NCI-H526 treated with DMSO at 0.1 percent for 48 hours (cell line): ENCODE data around the gene TRIM17.

Experiments used
- DNase-seq: peaks from one replicate; lab custom pipeline; 2025; lab: John Stamatoyannopoulos, UW

The TRIM17 gene, protein sequence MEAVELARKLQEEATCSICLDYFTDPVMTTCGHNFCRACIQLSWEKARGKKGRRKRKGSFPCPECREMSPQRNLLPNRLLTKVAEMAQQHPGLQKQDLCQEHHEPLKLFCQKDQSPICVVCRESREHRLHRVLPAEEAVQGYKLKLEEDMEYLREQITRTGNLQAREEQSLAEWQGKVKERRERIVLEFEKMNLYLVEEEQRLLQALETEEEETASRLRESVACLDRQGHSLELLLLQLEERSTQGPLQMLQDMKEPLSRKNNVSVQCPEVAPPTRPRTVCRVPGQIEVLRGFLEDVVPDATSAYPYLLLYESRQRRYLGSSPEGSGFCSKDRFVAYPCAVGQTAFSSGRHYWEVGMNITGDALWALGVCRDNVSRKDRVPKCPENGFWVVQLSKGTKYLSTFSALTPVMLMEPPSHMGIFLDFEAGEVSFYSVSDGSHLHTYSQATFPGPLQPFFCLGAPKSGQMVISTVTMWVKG

DNA sequence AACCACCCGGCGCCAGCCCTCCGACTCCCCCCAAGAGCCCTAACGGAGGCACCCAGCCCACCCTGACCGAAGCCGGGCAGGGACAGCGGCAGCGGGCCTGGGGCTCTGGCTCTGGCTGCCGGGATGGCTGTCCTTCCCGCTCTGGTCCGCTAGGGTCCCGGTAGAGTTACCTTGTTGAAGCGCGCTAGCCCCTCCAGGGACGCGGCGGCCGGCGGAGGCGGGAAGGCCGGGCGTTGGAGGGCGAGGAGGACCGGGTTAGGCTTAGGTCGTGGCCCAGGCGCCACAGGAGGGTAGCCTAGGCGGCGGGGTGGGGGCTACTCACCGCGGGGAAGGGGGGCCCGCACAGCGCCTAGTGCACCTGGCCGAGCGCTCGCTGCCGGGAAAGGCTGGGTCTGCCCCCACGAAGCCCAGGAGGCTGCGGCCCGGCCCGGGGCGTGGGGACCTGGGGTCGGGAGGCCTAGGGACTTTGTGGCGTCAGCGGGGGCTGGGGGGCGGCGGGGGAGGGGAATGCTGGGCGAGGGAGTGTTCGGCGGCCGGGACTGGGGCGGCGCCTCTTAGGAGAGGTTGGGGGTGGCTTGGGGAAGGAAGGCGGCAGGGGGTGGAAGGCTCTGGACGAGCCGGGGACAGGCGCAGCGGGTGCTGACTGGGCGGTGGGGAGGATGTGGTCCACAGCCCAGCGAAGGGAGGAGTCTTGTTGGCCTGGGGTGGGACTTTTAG lies at the start of gene TRIM17:
TRIM17 (minus strand) TSS at position 645 of the 717 bp plus-strand sequence. CDS start 1,789 bp downstream, outside the sequence.
- DNase-seq: peak; percentile 15

DNA sequence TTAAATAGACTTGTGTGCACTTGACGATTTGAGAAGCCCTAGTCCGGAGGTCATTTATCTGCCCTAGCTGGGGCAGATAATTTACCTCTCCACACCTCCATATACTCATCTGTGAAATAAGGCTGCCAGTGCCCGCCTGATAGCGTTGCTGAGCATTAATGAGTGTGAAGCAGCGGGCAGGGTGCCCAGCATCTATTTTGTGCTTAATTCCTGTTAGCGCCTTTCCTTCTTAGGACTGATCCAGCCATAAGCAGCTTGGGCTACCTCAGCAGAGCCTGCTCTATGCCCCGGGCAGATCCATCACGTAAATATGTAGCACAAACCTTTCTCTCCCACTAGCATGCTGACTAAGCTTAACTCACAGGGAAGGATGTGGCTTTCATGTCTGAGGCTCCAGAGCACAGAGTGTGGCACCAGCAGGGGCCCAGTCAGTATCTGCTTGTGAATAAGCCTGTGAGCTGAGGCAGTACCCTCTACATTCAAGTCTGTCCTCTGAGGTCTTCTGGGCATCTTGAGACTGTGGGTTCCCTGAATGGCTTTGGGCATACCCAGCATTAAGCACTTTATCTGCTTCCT lies 49.0 kb upstream of the TRIM17 start:
- DNase-seq: no peak

DNA sequence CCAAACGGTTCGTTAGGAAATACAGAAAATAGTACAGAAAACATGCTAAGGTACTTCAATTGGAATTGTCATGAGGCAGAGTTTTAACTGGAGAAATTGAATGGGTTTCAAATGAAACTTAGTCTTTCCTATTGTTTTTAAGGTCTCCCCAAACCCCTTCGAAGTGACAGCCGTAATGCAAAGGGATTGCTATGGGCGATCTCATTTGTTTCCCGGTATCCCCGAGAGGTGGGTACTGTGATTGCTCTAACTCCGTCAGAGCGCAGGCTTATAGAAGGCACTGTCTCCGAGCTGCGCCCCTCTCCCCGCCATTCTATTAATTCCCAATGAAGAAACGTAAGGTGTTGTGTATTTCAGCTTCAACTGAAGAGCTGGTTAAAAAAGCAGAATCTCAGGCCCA lies 48.5 kb upstream of the TRIM17 start:
- DNase-seq: no peak

DNA sequence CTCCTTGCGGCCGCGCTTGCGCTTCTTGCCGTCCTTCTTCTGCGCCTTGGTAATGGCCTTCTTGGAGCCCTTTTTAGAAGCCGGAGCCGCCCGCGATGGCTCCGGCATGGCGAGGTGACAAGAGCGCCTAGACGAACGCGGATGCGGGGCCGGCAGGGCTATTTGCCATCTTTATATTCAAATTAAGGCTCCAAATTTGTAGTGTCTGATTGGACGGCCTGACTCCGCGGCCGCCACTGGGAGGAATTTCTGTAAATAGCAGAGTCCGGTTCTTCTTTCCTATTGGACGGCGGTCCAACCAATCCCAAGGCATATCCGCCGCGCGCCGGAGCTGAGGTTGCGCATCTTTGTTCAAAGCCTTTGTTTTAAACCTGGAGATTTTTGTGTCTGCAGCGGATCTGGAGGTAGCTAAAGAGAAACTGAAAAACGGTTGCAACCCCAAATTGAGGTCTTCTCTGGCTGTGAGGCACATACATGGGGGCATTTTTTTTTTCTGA lies 47.9 kb upstream of the TRIM17 start:
- no peak for DNase-seq

DNA sequence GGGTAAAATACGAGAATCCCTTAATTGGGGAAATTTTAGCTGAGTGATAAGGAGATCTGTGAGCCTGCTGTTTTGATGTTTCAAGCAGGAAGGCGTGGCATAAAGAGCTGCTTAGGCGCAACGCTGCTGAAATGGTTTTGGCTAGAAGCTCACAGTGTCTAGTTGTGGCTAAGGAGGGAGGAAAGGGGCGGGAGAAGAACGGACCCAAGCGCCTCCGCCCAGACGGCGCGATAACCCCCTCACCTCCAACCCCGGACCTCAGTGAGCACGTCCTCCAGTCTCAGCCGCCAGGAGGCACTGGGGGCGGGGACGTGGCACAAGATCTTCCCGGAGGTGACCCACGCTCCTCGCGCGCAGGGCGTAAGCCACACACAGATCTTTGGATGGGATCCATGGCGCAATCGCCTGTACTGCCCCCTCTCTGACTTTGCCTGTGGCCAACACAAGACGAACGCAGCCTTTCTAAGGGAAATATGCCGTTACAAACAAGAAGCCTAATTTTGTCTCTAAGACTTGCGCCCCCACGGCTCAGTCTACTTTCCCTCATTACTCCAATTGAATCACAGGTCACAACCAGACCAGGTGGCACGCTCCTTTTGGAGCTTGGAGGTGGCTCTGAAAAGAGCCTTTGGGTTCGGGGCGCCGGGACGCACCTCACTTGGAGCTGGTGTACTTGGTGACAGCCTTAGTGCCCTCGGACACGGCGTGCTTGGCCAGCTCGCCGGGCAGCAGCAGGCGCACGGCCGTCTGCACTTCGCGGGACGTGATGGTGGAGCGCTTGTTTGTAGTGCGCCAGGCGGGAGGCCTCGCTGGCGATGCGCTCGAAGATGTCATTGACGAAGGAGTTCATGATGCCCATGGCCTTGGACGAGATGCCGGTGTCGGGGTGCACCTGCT lies 47.1 kb upstream of the TRIM17 start:
- no peak for DNase-seq

DNA sequence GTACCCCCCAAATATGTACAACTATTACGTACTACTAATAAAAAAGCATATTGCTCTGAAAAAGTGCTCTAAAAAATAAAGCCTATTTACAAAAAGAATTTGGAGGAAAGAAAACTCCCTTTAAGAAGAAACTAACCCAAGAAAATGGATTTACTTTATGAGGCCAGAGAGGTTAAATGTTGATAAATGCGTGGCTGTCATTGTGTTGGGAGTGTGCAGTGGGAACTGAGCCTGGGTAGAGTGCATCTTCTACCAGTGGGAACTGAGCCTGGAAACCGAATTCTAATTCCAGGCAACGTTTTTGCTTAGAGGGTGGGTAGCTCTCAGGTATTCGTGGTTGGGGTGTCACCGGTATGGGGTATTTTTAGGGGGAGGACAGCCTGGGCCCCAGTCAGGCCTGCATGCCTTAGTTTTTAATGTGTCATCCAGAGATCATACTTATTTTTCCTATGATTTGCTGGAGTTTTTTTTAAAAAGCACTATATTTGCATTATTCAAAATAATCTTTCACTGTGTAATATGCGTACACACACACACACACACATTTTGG lies 46.4 kb upstream of the TRIM17 start:
- DNase-seq: no peak

DNA sequence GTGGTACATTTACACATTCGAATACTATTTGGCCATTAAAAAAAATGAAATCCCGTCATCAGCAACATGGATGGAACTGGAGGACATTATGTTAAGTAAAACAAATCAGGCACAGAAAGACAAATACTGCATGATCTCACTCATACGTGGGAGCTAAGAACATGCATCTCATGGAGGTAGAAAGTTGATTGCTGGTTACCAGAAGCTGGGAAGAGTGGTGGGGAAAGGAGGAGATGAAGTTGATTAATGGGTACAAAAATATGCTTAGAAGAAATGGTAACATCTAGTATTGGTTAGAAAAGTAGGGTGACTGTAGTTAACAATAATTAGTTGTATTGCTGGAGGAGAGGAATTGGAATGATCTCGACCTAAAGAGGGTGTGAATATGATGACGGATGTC lies 45.9 kb upstream of the TRIM17 start:
- DNase-seq: no peak

DNA sequence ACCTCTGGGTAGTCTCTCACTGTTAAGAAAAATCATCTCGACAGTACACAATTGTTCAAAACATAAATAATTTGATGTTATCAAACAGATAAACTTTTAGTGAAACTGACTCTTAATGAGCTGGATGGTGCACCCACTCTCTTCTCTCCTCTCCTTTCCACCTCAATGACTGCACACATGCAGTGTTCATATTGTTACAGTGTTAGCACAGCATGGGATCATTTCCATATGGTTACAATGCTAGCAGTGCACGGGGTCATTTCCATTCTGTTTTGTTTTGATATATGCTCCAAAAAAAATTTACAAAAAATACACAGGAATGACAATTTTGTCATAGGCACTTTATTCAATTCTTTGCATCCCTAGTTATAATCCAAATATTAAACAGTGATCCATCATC lies 44.2 kb upstream of the TRIM17 start:
- no peak for DNase-seq

DNA sequence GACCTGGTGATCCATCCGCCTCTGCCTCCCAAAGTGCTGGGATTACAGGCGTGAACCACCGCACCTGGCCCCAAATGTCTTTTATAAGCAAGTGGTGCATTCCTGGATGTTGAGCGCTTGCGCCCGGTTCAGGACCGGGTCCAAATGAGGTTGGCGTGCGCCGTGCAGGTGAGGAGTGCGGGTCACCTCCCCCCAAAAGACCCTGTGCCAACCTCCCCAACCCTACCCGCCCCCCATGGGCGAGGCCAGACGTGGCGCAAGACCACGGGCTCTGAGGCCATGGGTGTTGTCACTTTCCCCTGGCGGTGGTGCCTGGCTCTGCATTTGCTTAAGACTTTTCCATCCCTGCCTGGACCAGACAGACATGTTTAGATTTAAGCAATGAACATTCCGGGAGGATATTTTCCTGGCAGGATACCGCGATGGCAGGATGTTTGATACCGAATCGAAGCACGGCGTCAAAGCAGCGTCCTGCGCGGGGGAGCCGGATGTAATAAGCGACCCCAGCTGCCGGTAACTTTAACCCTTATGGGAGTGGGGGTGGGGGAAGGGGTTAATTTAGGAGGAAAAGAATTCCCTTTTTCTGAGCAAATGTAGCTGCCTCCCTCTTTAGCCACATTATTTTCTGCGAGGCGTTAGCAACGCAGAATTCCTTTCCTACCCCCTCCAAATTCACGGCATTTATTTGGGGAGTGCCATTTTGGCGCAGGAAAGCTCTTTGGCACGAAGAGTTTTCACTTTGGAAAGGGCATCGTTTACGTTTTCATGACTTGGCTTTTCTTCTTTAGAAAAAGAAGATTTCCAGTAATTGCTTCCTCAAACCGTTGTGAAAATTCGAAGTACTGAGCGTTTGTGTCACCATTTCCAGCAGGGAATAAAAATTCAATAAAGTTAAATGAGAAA lies 42.7 kb upstream of the TRIM17 start:
- DNase-seq: no peak

DNA sequence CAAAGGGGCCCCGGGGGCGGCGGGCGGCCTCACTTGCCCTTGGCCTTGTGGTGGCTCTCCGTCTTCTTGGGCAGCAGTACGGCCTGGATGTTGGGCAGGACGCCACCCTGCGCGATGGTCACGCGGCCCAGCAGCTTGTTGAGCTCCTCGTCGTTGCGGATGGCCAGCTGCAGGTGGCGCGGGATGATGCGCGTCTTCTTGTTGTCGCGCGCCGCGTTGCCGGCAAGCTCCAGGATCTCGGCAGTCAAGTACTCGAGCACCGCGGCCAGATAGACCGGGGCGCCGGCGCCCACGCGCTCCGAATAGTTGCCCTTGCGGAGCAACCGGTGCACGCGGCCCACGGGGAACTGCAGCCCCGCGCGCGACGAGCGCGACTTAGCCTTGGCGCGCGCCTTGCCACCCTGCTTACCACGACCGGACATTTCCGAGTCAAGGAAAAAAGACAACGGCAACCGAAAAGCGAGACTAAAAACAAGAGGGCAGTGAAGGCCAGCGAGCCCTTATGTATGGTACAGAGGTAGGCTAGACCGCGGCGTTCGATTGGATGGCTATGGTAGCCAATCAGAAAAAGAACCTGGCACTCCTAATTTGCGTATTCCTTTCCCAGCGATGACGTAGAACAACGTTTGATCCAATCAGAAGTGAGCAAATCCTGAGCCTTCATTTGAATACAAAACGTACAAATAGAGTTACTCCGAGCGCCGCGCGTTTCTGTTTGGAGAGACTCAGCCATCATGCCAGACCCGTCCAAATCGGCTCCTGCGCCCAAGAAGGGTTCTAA lies 40.9 kb upstream of the TRIM17 start:
- DNase-seq: peak; percentile 79

DNA sequence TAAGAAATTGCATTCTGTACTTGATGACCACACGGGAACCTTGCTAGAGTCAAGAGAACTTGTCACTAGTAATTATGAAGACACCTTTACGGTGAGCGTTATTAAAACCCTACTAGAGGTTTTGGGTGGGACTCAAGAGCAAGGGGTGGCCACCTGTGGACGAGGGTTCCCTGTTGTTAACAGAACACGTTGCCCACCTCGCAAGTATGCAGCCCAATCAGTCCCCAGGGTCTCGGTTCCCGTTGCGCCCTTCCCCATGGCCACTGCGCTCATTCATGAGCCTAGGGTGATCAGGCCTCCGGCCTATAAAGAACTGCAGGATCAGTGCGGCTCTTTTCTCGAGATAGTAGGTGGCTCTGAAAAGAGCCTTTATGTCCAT lies 40.3 kb upstream of the TRIM17 start:
- DNase-seq: no peak

DNA sequence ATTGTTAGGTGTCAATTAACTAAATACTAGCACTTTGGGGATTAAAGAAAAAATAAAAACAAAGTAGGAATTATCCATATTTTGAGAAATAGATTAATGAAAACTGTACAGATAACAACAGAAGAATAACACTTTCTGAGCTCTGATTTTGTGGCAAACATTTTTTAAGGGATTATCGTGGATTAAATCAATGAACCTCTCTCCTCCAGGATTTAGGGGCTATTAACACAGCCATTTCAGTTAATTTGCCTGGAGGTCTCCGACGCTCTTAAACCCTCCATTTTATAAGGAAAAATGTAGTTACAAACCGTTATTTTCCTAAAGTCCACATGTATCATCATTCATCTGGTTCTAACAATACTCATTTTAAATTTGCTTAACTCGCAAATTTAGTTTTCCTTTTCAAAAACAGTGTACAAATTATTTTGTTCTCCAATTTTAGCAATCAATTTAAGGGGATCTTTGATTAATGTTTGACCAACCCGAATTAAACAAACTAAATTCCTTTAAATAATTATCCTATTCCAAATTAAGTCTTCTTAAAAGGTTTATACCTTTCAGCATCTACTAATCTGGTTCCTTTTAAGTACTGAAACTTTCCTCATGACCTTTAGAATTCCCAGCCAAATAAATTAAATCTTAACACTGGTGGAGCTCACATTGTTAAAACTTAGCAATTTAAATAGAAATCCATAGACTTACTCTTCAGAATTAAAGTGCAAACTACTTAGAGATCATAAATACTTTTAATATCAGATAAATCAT lies 39.8 kb upstream of the TRIM17 start:
- no peak for DNase-seq

DNA sequence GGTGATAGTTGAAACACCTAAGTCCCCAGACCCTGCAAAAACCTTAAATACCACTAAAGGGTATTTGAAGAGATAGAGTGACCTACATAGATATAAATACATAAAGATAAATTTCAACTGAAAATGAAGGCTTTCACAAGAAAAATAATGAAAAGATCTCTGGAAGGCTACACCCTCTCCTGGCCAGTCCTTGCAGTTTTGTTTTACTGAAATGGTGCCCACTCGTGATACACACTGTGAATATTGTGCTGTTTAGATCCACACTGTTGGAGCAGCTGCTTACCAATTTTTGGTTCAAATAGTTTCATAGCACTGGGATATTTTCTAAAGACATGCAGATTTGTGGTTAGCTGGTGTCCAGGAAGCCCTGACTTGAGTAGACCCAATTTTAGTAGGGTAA lies 39.1 kb upstream of the TRIM17 start:
- DNase-seq: no peak

DNA sequence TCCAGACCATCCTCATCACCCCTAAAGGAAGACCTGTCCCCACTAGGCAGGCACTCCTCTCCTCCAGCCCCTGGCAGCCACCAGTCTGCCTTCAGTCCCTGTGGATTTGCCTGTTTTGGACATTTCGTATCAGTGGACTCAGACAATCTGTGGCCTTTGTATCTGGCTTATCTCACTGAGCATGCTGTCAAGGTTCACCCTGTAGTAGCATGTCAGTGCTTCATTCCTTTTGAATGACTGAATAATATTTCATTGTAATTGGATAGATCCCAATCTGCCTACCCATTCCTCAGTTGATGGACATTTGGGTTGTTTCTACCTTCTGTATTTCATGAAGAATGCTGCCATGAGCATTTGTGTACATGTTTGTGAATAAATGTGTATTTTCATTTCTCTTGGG lies 37.6 kb upstream of the TRIM17 start:
- DNase-seq: no peak

DNA sequence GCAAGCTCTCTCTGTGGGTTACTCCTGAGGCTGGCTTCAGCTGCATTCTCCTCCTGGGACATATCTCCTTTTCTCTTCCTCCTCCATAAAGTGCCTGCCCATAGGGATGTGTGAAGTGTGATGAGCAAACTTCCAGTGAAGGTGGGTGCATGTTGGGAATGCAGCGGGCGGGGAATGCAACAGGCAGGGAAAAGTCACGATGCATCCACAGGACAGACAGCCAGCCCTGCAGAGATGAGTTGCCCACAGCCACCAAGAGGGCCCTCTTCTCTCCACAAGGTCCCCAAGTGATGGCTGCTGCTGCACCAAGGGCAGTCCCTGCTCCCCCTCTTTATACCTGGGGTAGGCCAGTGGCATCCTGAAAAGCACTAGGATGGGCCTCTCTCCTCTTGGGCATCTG lies 37.0 kb upstream of the TRIM17 start:
- DNase-seq: no peak

DNA sequence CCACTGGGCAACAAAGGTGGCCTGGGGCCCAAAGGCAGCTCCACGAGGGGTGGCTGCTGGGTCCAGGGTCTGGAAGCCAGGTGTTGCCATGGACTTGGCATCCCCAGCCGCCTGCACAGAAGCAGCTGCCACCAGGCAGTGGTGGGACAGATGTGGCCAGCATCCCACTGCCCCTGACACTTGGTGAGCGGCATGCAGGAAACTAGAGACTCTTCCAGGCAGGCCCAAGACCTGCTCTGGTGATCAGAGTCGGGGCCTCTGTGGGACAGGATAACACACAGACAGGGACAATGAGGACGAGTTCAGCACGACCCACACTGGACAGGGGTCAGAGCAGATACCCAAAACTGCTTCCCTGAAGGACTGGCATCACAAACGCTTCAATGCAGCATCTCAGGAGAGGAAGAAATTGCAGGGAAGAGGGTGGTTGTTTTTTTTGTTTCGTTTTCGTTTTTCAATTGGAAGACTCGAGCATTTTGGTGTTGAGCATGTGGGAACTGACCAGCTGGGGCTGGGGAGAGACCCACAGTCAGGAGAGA lies 36.4 kb upstream of the TRIM17 start:
- no peak for DNase-seq

DNA sequence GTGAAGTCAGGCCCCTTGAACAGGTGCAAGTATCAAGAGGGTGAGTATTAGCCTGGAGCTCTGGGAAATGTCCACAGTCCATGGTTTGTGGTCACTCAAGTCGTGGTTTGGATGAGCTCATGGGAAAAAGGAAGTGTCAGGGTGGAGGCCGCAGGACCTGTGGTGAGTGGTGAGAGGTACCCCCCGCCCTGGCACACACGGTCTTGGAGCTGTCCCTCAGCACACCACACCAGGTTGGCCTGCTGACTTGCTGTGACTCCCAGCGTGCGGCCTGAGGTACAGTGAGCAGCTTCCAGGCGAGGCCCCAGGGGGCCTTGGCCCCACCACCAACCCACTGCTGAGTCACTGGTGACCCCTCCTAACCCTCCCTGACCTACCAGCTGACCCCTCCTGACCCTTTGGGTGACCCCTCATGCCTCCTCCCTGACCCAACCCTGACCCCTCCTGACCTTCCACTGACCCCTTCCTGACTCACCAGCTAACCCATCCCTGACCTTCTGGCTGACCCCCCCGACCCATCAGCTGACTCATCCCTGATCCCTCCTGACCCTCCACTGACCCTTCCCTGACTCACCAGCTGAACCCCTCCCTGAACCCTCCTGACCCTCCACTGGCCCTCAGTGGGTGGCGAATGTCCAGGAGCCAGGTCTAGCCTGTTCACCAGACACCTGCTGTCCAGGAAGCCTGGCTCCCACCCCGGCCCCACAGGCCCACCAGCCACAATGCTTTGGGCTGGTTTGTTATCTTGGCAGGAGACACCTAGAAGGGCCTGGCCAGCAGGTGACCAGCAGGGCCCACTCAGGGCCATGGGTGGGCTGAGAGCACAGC lies 35.7 kb upstream of the TRIM17 start:
- no peak for DNase-seq

DNA sequence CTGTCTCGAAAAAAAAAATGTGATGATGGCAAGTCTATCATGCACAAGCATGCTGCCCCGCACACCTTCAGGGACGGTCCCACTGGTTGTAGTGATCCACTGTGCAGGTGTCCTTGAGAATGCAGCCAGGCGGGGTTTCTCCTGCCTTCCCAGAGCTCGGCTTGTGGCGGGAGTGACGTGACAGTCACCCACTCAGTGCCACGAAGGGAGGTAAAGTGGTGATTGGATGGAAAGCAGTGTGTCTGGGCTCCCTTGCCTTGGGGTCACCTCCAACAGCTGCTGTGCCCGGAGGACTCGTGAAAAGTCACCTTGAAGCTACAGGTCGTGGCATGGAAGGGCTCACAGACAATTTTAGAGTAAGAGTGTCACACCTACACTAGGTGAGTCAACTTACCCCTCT lies 33.5 kb upstream of the TRIM17 start:
- no peak for DNase-seq
